ENCODE data around the gene ZBTB7A.

The ZBTB7A gene

GRCh38 chr19:4066682-4067395 is at the start of gene ZBTB7A:
Gene ZBTB7A, minus strand, starts transcription at chr19:4066899. Its CDS starts 11,667 bp downstream, at chr19:4055232.
- DNase-seq (ENCODE audit: low read depth), result peak; percentile 66
- H3K4me3 ChIP-seq (ENCODE audit: control insufficient read depth, low read depth, low read length), result peak within 1 kb of the TSS; percentile 68
- no peak for TF ChIP-seq CTCF (conservative IDR thresholded peaks at IDR 0.05; ENCODE audit: control insufficient read depth, insufficient read depth, low read depth, low read length)

GRCh38 chr19:4115818-4116385 is 49.2 kb upstream of the ZBTB7A start:
- no peak for DNase-seq (ENCODE audit: low read depth)
- no peak for TF ChIP-seq CTCF (conservative IDR thresholded peaks at IDR 0.05; ENCODE audit: control insufficient read depth, insufficient read depth, low read depth, low read length)
- no peak overlapping the region for H3K4me3 ChIP-seq (ENCODE audit: control insufficient read depth, low read depth, low read length)

GRCh38 chr19:4115050-4115817 is 48.5 kb upstream of the ZBTB7A start:
- DNase-seq (ENCODE audit: low read depth), result no peak
- no peak for TF ChIP-seq CTCF (conservative IDR thresholded peaks at IDR 0.05; ENCODE audit: control insufficient read depth, insufficient read depth, low read depth, low read length)
- no peak overlapping the region for H3K4me3 ChIP-seq (ENCODE audit: control insufficient read depth, low read depth, low read length)

GRCh38 chr19:4114181-4114580 is 47.5 kb upstream of the ZBTB7A start:
- no peak overlapping the region for H3K4me3 ChIP-seq (ENCODE audit: control insufficient read depth, low read depth, low read length)
- TF ChIP-seq CTCF (conservative IDR thresholded peaks at IDR 0.05; ENCODE audit: control insufficient read depth, insufficient read depth, low read depth, low read length), result no peak
- no peak for DNase-seq (ENCODE audit: low read depth)

- H3K4me3 ChIP-seq (ENCODE audit: control insufficient read depth, low read depth, low read length), result no peak overlapping the region
- no peak for TF ChIP-seq CTCF (conservative IDR thresholded peaks at IDR 0.05; ENCODE audit: control insufficient read depth, insufficient read depth, low read depth, low read length)
- DNase-seq (ENCODE audit: low read depth), result no peak
These were observed 46.8 kb upstream of the ZBTB7A start for GRCh38 chr19:4113398-4114088.

GRCh38 chr19:4112367-4112766 is 45.7 kb upstream of the ZBTB7A start:
- no peak for DNase-seq (ENCODE audit: low read depth)
- no peak overlapping the region for H3K4me3 ChIP-seq (ENCODE audit: control insufficient read depth, low read depth, low read length)
- TF ChIP-seq CTCF (conservative IDR thresholded peaks at IDR 0.05; ENCODE audit: control insufficient read depth, insufficient read depth, low read depth, low read length), result no peak
